HCT116 (cell line): Measurements from ENCODE around the gene POSTN. TPM values are rescaled to one million over a fixed set of nuclear protein-coding genes. Genes with fewer than 3 reads are reported as not detected.

Experiments
- ATAC-seq: fragments of 200-7000 bp; cut with Tn5 transposase; 2 replicates; pipeline ENCODE4 v1.9.1; 2020; ENCODE audit warnings: mild to moderate bottlenecking, moderate library complexity
- BruUV-seq: library from RNA; stranded (reverse); fragments of 400-500 nt; replicated peaks from 2 replicates; lab custom pipeline; 2021; lab: Mats Ljungman, UMichigan
- CTCF ChIA-PET: fragments of 300-600 bp; sonication (Branson Sonifier 250); formaldehyde crosslinking; loops from one replicate; lab custom pipeline; 2021; ENCODE audit warnings: antibody characterized with exemption; lab: Charles Lee
- POLR2A ChIA-PET: fragments of 300-600, 350-600 bp; sonication (Branson Sonifier 250); formaldehyde crosslinking; loops from one replicate; lab custom pipeline; 2021; ENCODE audit warnings: antibody characterized with exemption; lab: Charles Lee
- RAD21 ChIA-PET, 2 experiments: fragments of 300-600 bp; sonication (Branson Sonifier 250); formaldehyde crosslinking; loops; one replicate each; lab custom pipeline; 2023; ENCODE audit warnings: low total read pairs in 2 of 2; ENCODE audit not compliant: uncharacterized antibody in 2 of 2, unreplicated experiment in 2 of 2, low non-redundant PET in 1 of 2; lab: Charles Lee
- DNase-seq: peaks from one replicate; pipeline ENCODE4 v3.0.0-alpha.2; 2010; ENCODE audit warnings: low read depth, low spot score
- H2AFZ ChIP-seq: fragments of 200-600 bp; shearing (Covaris generic), sonication (generic); 2 replicates; pipeline ENCODE4 v1.6.1; 2017; ENCODE audit warnings: low read depth, mixed run types, mixed read lengths, antibody characterized with exemption, low read length; ENCODE audit not compliant: poor library complexity, severe bottlenecking
- H3K27ac ChIP-seq: 2 replicates; pipeline ENCODE4 v1.5.1; 2012; ENCODE audit warnings: low read depth, low read length
- H3K27me3 ChIP-seq: fragments of 200-600 bp; sonication (generic); 2 replicates; pipeline ENCODE4 v1.6.1; 2016; ENCODE audit warnings: mixed run types, low read length, mixed read lengths; ENCODE audit not compliant: insufficient read depth
- H3K36me3 ChIP-seq, 2 experiments: fragments of 200-500 bp in 1 of 2; fragments of 200-600 bp in 1 of 2; sonication (Bioruptor generic) in 1 of 2; sonication (generic) in 1 of 2; 2 replicates each; pipeline versions ENCODE4 v1.5.1 to v1.6.1; 2014 to 2016; ENCODE audit warnings: low read length in 2 of 2, inconsistent platforms in 1 of 2, mixed read lengths in 1 of 2, mixed run types in 1 of 2; ENCODE audit not compliant: insufficient read depth in 2 of 2, control insufficient read depth in 1 of 2
- H3K4me1 ChIP-seq, 2 experiments: fragments of 200-600 bp in 1 of 2; sonication (generic) in 1 of 2; 2 replicates each; pipeline versions ENCODE4 v1.5.1 to v1.6.1; 2012 to 2017; ENCODE audit warnings: low read length in 2 of 2, inconsistent platforms in 1 of 2, mild to moderate bottlenecking in 1 of 2, mixed read lengths in 1 of 2, mixed run types in 1 of 2, moderate library complexity in 1 of 2; ENCODE audit not compliant: insufficient read depth in 2 of 2, control insufficient read depth in 1 of 2
- H3K4me2 ChIP-seq: fragments of 200-600 bp; sonication (generic); 2 replicates; pipeline ENCODE4 v1.6.1; 2017; ENCODE audit warnings: mixed run types, low read length, mixed read lengths
- H3K4me3 ChIP-seq, 2 experiments: fragments of 200-600 bp in 1 of 2; sonication (generic) in 1 of 2; replicated peaks in 1 of 2; 2 replicates each; pipeline ENCODE4 v1.5.1; 2011 to 2016; ENCODE audit warnings: low read length in 2 of 2, control low read depth in 1 of 2, low read depth in 1 of 2, mild to moderate bottlenecking in 1 of 2, mixed read lengths in 1 of 2, mixed run types in 1 of 2
- H3K79me2 ChIP-seq: fragments of 200-600 bp; sonication (generic); 2 replicates; pipeline ENCODE4 v1.6.1; 2017; ENCODE audit warnings: mild to moderate bottlenecking, mixed run types, low read length, moderate library complexity, mixed read lengths; ENCODE audit not compliant: insufficient read depth
- H3K9ac ChIP-seq: fragments of 200-600 bp; sonication (generic); 2 replicates; pipeline ENCODE4 v1.6.1; 2016; ENCODE audit warnings: low read length, mixed read lengths
- H3K9me2 ChIP-seq: fragments of 200-600 bp; sonication (generic), shearing (Covaris generic); 2 replicates; pipeline ENCODE4 v1.6.1; 2017; ENCODE audit warnings: mixed run types, mild to moderate bottlenecking, moderate library complexity; ENCODE audit not compliant: insufficient read depth
- H3K9me3 ChIP-seq, 2 experiments: fragments of 200-500 bp in 1 of 2; fragments of 200-600 bp in 1 of 2; sonication (Bioruptor generic) in 1 of 2; sonication (generic) in 1 of 2; 2 replicates each; pipeline ENCODE4 v1.6.1; 2014 to 2017; ENCODE audit warnings: low read length in 2 of 2, mixed read lengths in 2 of 2, inconsistent platforms in 1 of 2, low read depth in 1 of 2, mild to moderate bottlenecking in 1 of 2, mixed run types in 1 of 2, moderate library complexity in 1 of 2; ENCODE audit not compliant: control insufficient read depth in 1 of 2, insufficient read depth in 1 of 2
- H4K20me1 ChIP-seq: fragments of 200-600 bp; sonication (generic), shearing (Covaris generic); 2 replicates; pipeline ENCODE4 v1.6.1; 2017; ENCODE audit warnings: mixed run types, mild to moderate bottlenecking, moderate library complexity; ENCODE audit not compliant: insufficient read depth
- CBX3 ChIP-seq: IDR thresholded peaks from 2 replicates; pipeline ENCODE4 v1.6.1; 2012; ENCODE audit warnings: low read depth
- EGR1 ChIP-seq: IDR thresholded peaks from 2 replicates; pipeline ENCODE4 v1.6.1; 2012; ENCODE audit warnings: low read depth
- ELF1 ChIP-seq: IDR thresholded peaks from 2 replicates; pipeline ENCODE4 v1.6.1; 2012; ENCODE audit warnings: low read depth, borderline replicate concordance
- EZH2phosphoT487 ChIP-seq: fragments of 200-600 bp; IDR thresholded peaks from 2 replicates; pipeline ENCODE4 v1.6.1; 2018; ENCODE audit warnings: antibody characterized with exemption, borderline replicate concordance
- FOSL1 ChIP-seq: IDR thresholded peaks from 2 replicates; pipeline ENCODE4 v1.6.1; 2012; ENCODE audit warnings: low read depth
- POLR2AphosphoS5 ChIP-seq: IDR thresholded peaks from 2 replicates; pipeline ENCODE4 v1.6.1; 2011; ENCODE audit warnings: mild to moderate bottlenecking, low read depth, low read length, moderate library complexity
- RAD21 ChIP-seq: IDR thresholded peaks from 2 replicates; pipeline ENCODE4 v1.6.1; 2012; ENCODE audit warnings: low read depth, mild to moderate bottlenecking
- YY1 ChIP-seq: IDR thresholded peaks from 2 replicates; pipeline ENCODE4 v1.6.1; 2011; ENCODE audit warnings: low read length, low read depth, moderate library complexity, mild to moderate bottlenecking; ENCODE audit not compliant: insufficient replicate concordance; ENCODE audit errors: extremely low read depth
- ZFX ChIP-seq: fragments of 450-650 bp; IDR thresholded peaks from 2 replicates; pipeline ENCODE4 v1.6.1; 2017
- intact Hi-C: fragments of 100-400 bp; cut with micrococcal nuclease; formaldehyde crosslinking; loops from 2 replicates; pipeline ENCODE4 v1.10.0; 2022
- total RNA-seq: library from RNA; stranded (reverse); gene quantifications from one replicate; pipeline ENCODE4 v1.2.1, GENCODE V29; 2021; ENCODE audit not compliant: unreplicated experiment
- TF ChIP-seq, protein P1 (sequence below), 3 experiments: fragments of 200-600 bp in 1 of 3; sonication (generic) in 1 of 3; IDR thresholded peaks in 2 of 3; conservative IDR thresholded peaks in 1 of 3; 2 replicates each; pipeline ENCODE4 v1.5.1; 2012 to 2017; ENCODE audit warnings: low read depth in 2 of 3, low read length in 2 of 3, antibody characterized with exemption in 1 of 3, borderline replicate concordance in 1 of 3, control low read depth in 1 of 3, mild to moderate bottlenecking in 1 of 3, mixed read lengths in 1 of 3, mixed run types in 1 of 3, moderate library complexity in 1 of 3; ENCODE audit not compliant: insufficient read depth in 1 of 3
- TF ChIP-seq, protein P2 (sequence below): IDR thresholded peaks from 2 replicates; pipeline ENCODE4 v1.6.1; 2012
- TF ChIP-seq, protein P3 (sequence below): IDR thresholded peaks from 2 replicates; pipeline ENCODE4 v1.6.1; 2012; ENCODE audit warnings: low read depth

POSTN gene
- total RNA-seq, 1 experiment from 2014 or later: not detected

DNA sequence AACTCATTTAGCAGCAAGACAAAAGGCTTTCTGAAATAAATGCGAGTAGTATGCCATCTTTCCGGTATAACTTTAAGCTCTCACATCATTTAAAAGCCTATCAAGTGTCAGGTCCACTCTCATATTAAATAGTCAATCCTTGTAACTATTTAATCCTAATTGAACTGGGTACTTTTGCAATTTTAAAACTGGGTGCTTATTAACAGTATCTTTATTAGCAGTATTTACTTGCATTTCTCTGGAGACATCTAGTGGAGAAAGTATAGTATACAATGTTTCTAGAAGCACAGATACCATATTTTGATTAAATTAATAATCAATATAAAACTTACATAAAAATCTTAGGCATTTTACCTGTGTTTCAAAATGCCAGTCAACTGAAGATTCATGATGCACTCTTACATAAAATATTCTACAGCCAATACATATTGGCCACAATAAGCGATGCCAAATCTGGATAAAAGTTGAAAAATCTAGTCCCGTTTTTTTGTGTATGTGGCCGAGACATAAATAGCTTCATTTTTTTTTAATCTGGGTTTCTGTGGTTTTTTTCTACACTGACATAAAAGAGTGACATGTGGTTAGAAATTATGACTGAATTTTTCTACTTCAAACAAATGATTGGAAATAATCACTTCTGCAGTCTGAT lies 4.3 kb upstream of the POSTN start:
- H3K9me3 ChIP-seq: peaks cover 0 to 6% of the 10 kb centered on the region in 2 experiments; a peak in 2 of 4 replicates
- no peak overlapping the region for H3K4me2 ChIP-seq
- H3K27ac ChIP-seq: no peak overlapping the region
- no peak overlapping the region for H2AFZ ChIP-seq
- no peaks in the 10 kb centered on the region for H3K79me2 ChIP-seq
- H3K36me3 ChIP-seq: no peaks in the 10 kb centered on the region
- no peaks in the 10 kb centered on the region for H4K20me1 ChIP-seq
- ChIA-PET CTCF (no interaction called here), RAD21 (no interaction called here), POLR2A (no interaction called here)
- intact Hi-C loops: loop anchor here (2.0 kb wide), 1 partner anchor 528 kb away; no protein-coding TSS in a partner anchor
- no peaks in the 10 kb centered on the region for H3K27me3 ChIP-seq
- no peak overlapping the region for H3K9ac ChIP-seq
- no peaks in the 10 kb centered on the region for H3K9me2 ChIP-seq
- H3K4me1 ChIP-seq: no peaks in the 10 kb centered on the region
- DNase-seq: no peak
- TF ChIP-seq, protein P1, sequence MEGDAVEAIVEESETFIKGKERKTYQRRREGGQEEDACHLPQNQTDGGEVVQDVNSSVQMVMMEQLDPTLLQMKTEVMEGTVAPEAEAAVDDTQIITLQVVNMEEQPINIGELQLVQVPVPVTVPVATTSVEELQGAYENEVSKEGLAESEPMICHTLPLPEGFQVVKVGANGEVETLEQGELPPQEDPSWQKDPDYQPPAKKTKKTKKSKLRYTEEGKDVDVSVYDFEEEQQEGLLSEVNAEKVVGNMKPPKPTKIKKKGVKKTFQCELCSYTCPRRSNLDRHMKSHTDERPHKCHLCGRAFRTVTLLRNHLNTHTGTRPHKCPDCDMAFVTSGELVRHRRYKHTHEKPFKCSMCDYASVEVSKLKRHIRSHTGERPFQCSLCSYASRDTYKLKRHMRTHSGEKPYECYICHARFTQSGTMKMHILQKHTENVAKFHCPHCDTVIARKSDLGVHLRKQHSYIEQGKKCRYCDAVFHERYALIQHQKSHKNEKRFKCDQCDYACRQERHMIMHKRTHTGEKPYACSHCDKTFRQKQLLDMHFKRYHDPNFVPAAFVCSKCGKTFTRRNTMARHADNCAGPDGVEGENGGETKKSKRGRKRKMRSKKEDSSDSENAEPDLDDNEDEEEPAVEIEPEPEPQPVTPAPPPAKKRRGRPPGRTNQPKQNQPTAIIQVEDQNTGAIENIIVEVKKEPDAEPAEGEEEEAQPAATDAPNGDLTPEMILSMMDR (IDR thresholded peaks at IDR 0.05 in 2 of 3, conservative IDR thresholded peaks at IDR 0.05 in 1 of 3; ENCODE audit: borderline replicate concordance in 1 of 3, insufficient read depth in 1 of 3, low read depth in 2 of 3, low read length in 2 of 3): peak in 2 of 3 experiments; percentile 4 to 23; a peak in 1 of 6 replicates
- TF ChIP-seq RAD21 (peak; percentile 16; the same call in 1 of the 2 replicates), ELF1 (no peak)
- H3K4me3 ChIP-seq: no peak overlapping the region
- ATAC-seq: no peak
- no TSS peak for BruUV-seq

DNA sequence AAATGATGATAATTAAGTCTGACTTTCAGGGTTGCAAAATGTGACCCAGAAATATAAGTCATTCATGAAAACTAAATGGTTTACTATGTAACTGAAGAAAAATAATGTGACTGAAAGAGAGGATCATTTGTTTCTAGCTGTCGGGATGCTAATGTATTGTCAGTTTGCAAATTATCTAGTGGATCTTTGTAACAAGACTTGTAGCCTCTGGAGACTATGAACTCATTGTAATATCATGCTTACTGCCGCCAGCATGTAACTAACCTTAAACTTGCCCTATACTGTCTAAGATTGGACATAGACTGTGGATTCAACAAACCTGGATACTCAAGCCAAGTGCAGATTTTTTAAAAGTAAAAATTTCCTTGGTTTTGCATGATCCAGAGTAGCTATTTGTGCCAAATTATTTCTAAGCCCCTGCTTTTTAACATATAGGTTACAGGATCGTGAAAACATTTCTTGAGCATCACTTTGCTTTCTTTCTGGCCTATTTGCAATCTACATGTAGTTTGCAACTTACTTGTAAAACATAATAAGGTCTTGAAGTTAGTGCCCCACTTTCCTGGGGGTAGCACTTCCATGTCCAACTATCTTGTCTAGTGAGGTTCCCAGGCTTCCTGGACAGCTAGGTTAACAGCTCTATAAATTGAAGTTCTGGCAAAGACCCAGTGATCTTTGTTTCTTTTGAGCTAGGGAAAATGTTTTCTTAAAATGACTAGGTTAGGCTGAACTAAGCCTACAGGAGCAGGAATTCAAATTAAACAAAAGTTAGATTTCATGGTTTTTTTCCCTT lies 3.3 kb upstream of the POSTN start:
- DNase-seq (no peak), ATAC-seq (no peak)
- H3K9me2 ChIP-seq: no peaks in the 10 kb centered on the region
- no TSS peak for BruUV-seq
- no peaks in the 10 kb centered on the region for H3K4me1 ChIP-seq
- H3K36me3 ChIP-seq: no peaks in the 10 kb centered on the region
- ChIA-PET POLR2A (no interaction called here), RAD21 (no interaction called here), CTCF (no interaction called here)
- intact Hi-C loops: loop anchor here (2.0 kb wide), 1 partner anchor 527 kb away; no protein-coding TSS in a partner anchor
- peaks cover 0 to 16% of the 10 kb centered on the region in 2 experiments; a peak in 2 of 4 replicates for H3K9me3 ChIP-seq
- H3K27ac ChIP-seq: no peak overlapping the region
- H3K4me3 ChIP-seq: no peak overlapping the region
- no peak overlapping the region for H3K4me2 ChIP-seq
- no peak overlapping the region for H3K9ac ChIP-seq
- no peaks in the 10 kb centered on the region for H3K79me2 ChIP-seq
- H3K27me3 ChIP-seq: no peaks in the 10 kb centered on the region
- H4K20me1 ChIP-seq: no peaks in the 10 kb centered on the region
- no peak overlapping the region for H2AFZ ChIP-seq
- TF ChIP-seq YY1 (no peak), POLR2AphosphoS5 (no peak), EGR1 (no peak), FOSL1 (no peak), ELF1 (no peak), EZH2phosphoT487 (no peak), CBX3 (no peak), ZFX (no peak)
- TF ChIP-seq, protein P2, sequence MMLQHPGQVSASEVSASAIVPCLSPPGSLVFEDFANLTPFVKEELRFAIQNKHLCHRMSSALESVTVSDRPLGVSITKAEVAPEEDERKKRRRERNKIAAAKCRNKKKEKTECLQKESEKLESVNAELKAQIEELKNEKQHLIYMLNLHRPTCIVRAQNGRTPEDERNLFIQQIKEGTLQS: no peak
- TF ChIP-seq, protein P3, sequence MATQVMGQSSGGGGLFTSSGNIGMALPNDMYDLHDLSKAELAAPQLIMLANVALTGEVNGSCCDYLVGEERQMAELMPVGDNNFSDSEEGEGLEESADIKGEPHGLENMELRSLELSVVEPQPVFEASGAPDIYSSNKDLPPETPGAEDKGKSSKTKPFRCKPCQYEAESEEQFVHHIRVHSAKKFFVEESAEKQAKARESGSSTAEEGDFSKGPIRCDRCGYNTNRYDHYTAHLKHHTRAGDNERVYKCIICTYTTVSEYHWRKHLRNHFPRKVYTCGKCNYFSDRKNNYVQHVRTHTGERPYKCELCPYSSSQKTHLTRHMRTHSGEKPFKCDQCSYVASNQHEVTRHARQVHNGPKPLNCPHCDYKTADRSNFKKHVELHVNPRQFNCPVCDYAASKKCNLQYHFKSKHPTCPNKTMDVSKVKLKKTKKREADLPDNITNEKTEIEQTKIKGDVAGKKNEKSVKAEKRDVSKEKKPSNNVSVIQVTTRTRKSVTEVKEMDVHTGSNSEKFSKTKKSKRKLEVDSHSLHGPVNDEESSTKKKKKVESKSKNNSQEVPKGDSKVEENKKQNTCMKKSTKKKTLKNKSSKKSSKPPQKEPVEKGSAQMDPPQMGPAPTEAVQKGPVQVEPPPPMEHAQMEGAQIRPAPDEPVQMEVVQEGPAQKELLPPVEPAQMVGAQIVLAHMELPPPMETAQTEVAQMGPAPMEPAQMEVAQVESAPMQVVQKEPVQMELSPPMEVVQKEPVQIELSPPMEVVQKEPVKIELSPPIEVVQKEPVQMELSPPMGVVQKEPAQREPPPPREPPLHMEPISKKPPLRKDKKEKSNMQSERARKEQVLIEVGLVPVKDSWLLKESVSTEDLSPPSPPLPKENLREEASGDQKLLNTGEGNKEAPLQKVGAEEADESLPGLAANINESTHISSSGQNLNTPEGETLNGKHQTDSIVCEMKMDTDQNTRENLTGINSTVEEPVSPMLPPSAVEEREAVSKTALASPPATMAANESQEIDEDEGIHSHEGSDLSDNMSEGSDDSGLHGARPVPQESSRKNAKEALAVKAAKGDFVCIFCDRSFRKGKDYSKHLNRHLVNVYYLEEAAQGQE: no peak
